DOHH2 (cell line): ENCODE data around the gene CDHR2.

Source experiments
- CTCF ChIP-seq: fragments of 200-600 bp; sonication (generic); IDR thresholded peaks from one replicate; pipeline ENCODE4 v1.5.1; 2014; ENCODE audit warnings: antibody characterized with exemption, mild to moderate bottlenecking, low read depth, low read length; ENCODE audit not compliant: poor library complexity, severe bottlenecking
- EZH2phosphoT487 ChIP-seq: fragments of 200-600 bp; sonication (generic); IDR thresholded peaks from 2 replicates; pipeline ENCODE4 v1.6.1; 2017; ENCODE audit warnings: borderline replicate concordance, mild to moderate bottlenecking, antibody characterized with exemption, low read length, moderate library complexity, mixed read lengths

DNA sequence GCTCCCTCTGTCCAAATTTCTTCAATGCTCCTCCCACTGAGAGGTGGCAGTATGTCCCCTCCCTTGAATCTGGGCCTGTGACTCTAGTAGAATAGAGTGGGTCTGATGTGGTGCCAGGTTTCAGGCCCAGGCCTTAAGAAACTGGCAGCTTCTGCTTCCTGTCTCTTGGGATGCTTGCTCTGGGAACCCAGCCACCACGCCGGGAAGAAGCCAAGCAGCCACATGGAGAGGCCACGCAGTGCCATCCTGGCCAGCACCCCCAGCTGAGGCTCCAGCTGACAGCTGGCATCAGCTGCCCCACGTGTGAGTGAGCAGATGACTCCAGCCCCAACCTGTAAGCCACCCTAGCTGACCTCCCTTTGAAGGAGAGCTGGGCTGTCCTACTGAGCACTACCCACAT, 90.8 kb downstream of the CDHR2 start:
- TF ChIP-seq CTCF (no peak), EZH2phosphoT487 (no peak)
